HUES48 (cell line): ENCODE measurements around the gene FOXK1.

Experiments used
- H3K27ac ChIP-seq: one replicate; pipeline ENCODE4 v1.7.0; 2013; ENCODE audit warnings: low read depth, low read length, inconsistent platforms
- H3K27me3 ChIP-seq: 2 replicates; pipeline ENCODE4 v1.6.1; 2013; ENCODE audit warnings: mild to moderate bottlenecking, low read length; ENCODE audit not compliant: control insufficient read depth, insufficient read depth
- H3K36me3 ChIP-seq: 2 replicates; pipeline ENCODE4 v1.6.1; 2013; ENCODE audit warnings: low read length; ENCODE audit not compliant: control insufficient read depth, insufficient read depth
- H3K4me1 ChIP-seq: 2 replicates; pipeline ENCODE4 v1.6.1; 2013; ENCODE audit warnings: mild to moderate bottlenecking, low read length; ENCODE audit not compliant: control insufficient read depth, insufficient read depth
- H3K4me3 ChIP-seq: 2 replicates; pipeline ENCODE4 v1.5.1; 2013; ENCODE audit warnings: mild to moderate bottlenecking, low read depth, low read length
- H3K9ac ChIP-seq: 2 replicates; pipeline ENCODE4 v1.6.1; 2013; ENCODE audit warnings: mild to moderate bottlenecking, low read depth, low read length, moderate library complexity
- H3K9me3 ChIP-seq: 2 replicates; pipeline ENCODE4 v1.6.1; 2013; ENCODE audit warnings: low read length; ENCODE audit not compliant: control insufficient read depth, insufficient read depth

Gene FOXK1

GRCh38 chr7:4747013-4747412 is 64.9 kb downstream of the FOXK1 start:
- Histone ChIP-seq H3K27me3 (peaks cover 38% of the 10 kb centered on the region), H3K9ac (no peak overlapping the region), H3K4me3 (no peak overlapping the region), H3K4me1 (peaks cover 16% of the 10 kb centered on the region), H3K27ac (no peak overlapping the region), H3K9me3 (no peaks in the 10 kb centered on the region), H3K36me3 (peaks cover 8% of the 10 kb centered on the region; the same call in 1 of the 2 replicates)

- H3K27ac ChIP-seq: no peak overlapping the region
Observed at GRCh38 chr7:4747746-4748145, 65.7 kb downstream of the FOXK1 start.

GRCh38 chr7:4748231-4748681 is 66.2 kb downstream of the FOXK1 start:
- Histone ChIP-seq H3K36me3 (no peaks in the 10 kb centered on the region), H3K9me3 (no peaks in the 10 kb centered on the region), H3K4me1 (peaks cover 16% of the 10 kb centered on the region), H3K9ac (no peak overlapping the region), H3K27ac (no peak overlapping the region), H3K27me3 (peaks cover 26% of the 10 kb centered on the region), H3K4me3 (no peak overlapping the region)

More at GRCh38 chr7:4747746-4748145, 65.7 kb downstream of the FOXK1 start:
- H3K4me1 ChIP-seq: peaks cover 16% of the 10 kb centered on the region
- H3K36me3 ChIP-seq: peaks cover under 1% of the 10 kb centered on the region; the same call in 1 of the 2 replicates
- H3K9me3 ChIP-seq: no peaks in the 10 kb centered on the region
- peaks cover 31% of the 10 kb centered on the region for H3K27me3 ChIP-seq
- no peak overlapping the region for H3K4me3 ChIP-seq
- H3K9ac ChIP-seq: no peak overlapping the region

- Histone ChIP-seq H3K36me3 (no peaks in the 10 kb centered on the region), H3K9ac (no peak overlapping the region), H3K9me3 (no peaks in the 10 kb centered on the region), H3K4me1 (peaks cover 8% of the 10 kb centered on the region), H3K27ac (no peak overlapping the region), H3K4me3 (no peak overlapping the region), H3K27me3 (peaks cover 15% of the 10 kb centered on the region)
Observed at GRCh38 chr7:4749363-4749762, 67.3 kb downstream of the FOXK1 start.

GRCh38 chr7:4749798-4750197 is 67.7 kb downstream of the FOXK1 start:
- Histone ChIP-seq H3K4me3 (no peak overlapping the region), H3K27ac (no peak overlapping the region), H3K9me3 (no peaks in the 10 kb centered on the region), H3K9ac (no peak overlapping the region), H3K4me1 (peaks cover 6% of the 10 kb centered on the region), H3K27me3 (peaks cover 13% of the 10 kb centered on the region), H3K36me3 (peaks cover 4% of the 10 kb centered on the region; the same call in 1 of the 2 replicates)

GRCh38 chr7:4751398-4751947 is 69.4 kb downstream of the FOXK1 start:
- H3K4me1 ChIP-seq: no peaks in the 10 kb centered on the region
- no peaks in the 10 kb centered on the region for H3K9me3 ChIP-seq
- H3K27ac ChIP-seq: no peak overlapping the region
- peaks cover 3% of the 10 kb centered on the region; the same call in 1 of the 2 replicates for H3K27me3 ChIP-seq
- no peak overlapping the region for H3K9ac ChIP-seq
- H3K4me3 ChIP-seq: no peak overlapping the region
- H3K36me3 ChIP-seq: peaks cover 13% of the 10 kb centered on the region

GRCh38 chr7:4753598-4754432 is 71.7 kb downstream of the FOXK1 start:
- Histone ChIP-seq H3K4me3 (no peak overlapping the region), H3K9me3 (no peaks in the 10 kb centered on the region), H3K4me1 (no peaks in the 10 kb centered on the region), H3K9ac (no peak overlapping the region), H3K27me3 (no peaks in the 10 kb centered on the region), H3K36me3 (peaks cover 17% of the 10 kb centered on the region), H3K27ac (no peak overlapping the region)

GRCh38 chr7:4754433-4755010 is 72.4 kb downstream of the FOXK1 start:
- Histone ChIP-seq H3K9ac (no peak overlapping the region), H3K9me3 (no peaks in the 10 kb centered on the region), H3K4me3 (no peak overlapping the region), H3K27me3 (no peaks in the 10 kb centered on the region), H3K27ac (no peak overlapping the region), H3K36me3 (peaks cover 21% of the 10 kb centered on the region), H3K4me1 (no peaks in the 10 kb centered on the region)

- H3K27me3 ChIP-seq: no peaks in the 10 kb centered on the region
- no peak overlapping the region for H3K9ac ChIP-seq
- H3K4me1 ChIP-seq: no peaks in the 10 kb centered on the region
- H3K36me3 ChIP-seq: peaks cover 24% of the 10 kb centered on the region
- no peaks in the 10 kb centered on the region for H3K9me3 ChIP-seq
- H3K4me3 ChIP-seq: no peak overlapping the region
- no peak overlapping the region for H3K27ac ChIP-seq
Observed at GRCh38 chr7:4755045-4755444, 73.0 kb downstream of the FOXK1 start.

- H3K4me1 ChIP-seq: no peaks in the 10 kb centered on the region
- H3K9ac ChIP-seq: no peak overlapping the region
- H3K27me3 ChIP-seq: no peaks in the 10 kb centered on the region
- no peak overlapping the region for H3K4me3 ChIP-seq
- H3K9me3 ChIP-seq: no peaks in the 10 kb centered on the region
- H3K36me3 ChIP-seq: peaks cover 37% of the 10 kb centered on the region
- H3K27ac ChIP-seq: no peak overlapping the region
Observed at GRCh38 chr7:4758111-4758510, 76.0 kb downstream of the FOXK1 start.

- H3K9ac ChIP-seq: no peak overlapping the region
- H3K36me3 ChIP-seq: peaks cover 43% of the 10 kb centered on the region
- no peaks in the 10 kb centered on the region for H3K27me3 ChIP-seq
- H3K27ac ChIP-seq: no peak overlapping the region
- no peaks in the 10 kb centered on the region for H3K9me3 ChIP-seq
- no peak overlapping the region for H3K4me3 ChIP-seq
- H3K4me1 ChIP-seq: no peaks in the 10 kb centered on the region
Observed at GRCh38 chr7:4758791-4759190, 76.7 kb downstream of the FOXK1 start.
